HepG2 (cell line): ENCODE results near the gene SND1. TPM values are rescaled to one million over a fixed set of nuclear protein-coding genes. Genes with fewer than 3 reads are reported as not detected.

Experiments used
- ATAC-seq: fragments of 200-7000 bp; cut with Tn5 transposase; 3 replicates; pipeline ENCODE4 v1.9.1; 2020; ENCODE audit warnings: mild to moderate bottlenecking, moderate library complexity
- BruUV-seq: library from RNA; stranded (reverse); fragments of 400-500 nt; replicated peaks from 2 replicates; lab custom pipeline; 2021; lab: Mats Ljungman, UMichigan
- CTCF ChIA-PET: fragments of 300-600 bp; formaldehyde crosslinking; extraction: SDS; loops from one replicate; lab custom pipeline; 2021; ENCODE audit warnings: low total read pairs, inconsistent platforms, low intra/inter-chr PET ratio; lab: Yijun Ruan, JAX
- POLR2A ChIA-PET: fragments of 350-600 bp; sonication (Branson Sonifier 250); formaldehyde crosslinking; loops from one replicate; lab custom pipeline; 2020; ENCODE audit warnings: antibody characterized with exemption, inconsistent platforms; lab: Yijun Ruan, JAX
- DNase-seq: peaks from one replicate; pipeline ENCODE4 v3.0.0-alpha.2; 2015; ENCODE audit warnings: low spot score
- FAIRE-seq: peaks from 3 replicates; lab custom pipeline; 2011; peaks lifted over from hg19 to GRCh38; lab: Jason Lieb, UNC
- H2AFZ ChIP-seq: one replicate; pipeline ENCODE4 v1.6.1; 2011; ENCODE audit warnings: low read length, inconsistent platforms
- H3K27ac ChIP-seq: fragments of 300-600 bp; 3 replicates; pipeline ENCODE4 v1.8.0; 2011; ENCODE audit warnings: mixed run types, mild to moderate bottlenecking, mixed read lengths, low read length, inconsistent platforms; ENCODE audit not compliant: insufficient read depth; ENCODE audit errors: extremely low read length
- H3K27me3 ChIP-seq, 2 experiments: fragments of 200-600 bp in 1 of 2; 2 replicates in 1 of 2; 3 replicates in 1 of 2; pipeline versions ENCODE4 v1.6.0 to v1.8.0; 2011; ENCODE audit warnings: low read length in 2 of 2, mild to moderate bottlenecking in 2 of 2, moderate library complexity in 2 of 2, inconsistent platforms in 1 of 2; ENCODE audit not compliant: insufficient read depth in 2 of 2, control insufficient read depth in 1 of 2
- H3K36me3 ChIP-seq, 2 experiments: fragments of 200-600 bp in 1 of 2; replicated peaks in 1 of 2; 2 replicates in 1 of 2; 3 replicates in 1 of 2; pipeline versions ENCODE4 v1.5.1 to v1.8.0; 2011; ENCODE audit warnings: low read length in 2 of 2, inconsistent platforms in 1 of 2; ENCODE audit not compliant: insufficient read depth in 2 of 2, control insufficient read depth in 1 of 2
- H3K4me1 ChIP-seq: 2 replicates; pipeline ENCODE4 v1.5.1; 2012; ENCODE audit warnings: low read length, inconsistent platforms; ENCODE audit not compliant: insufficient read depth
- H3K4me2 ChIP-seq: 2 replicates; pipeline ENCODE4 v1.6.0; 2011; ENCODE audit warnings: low read depth, low read length, inconsistent platforms
- H3K4me3 ChIP-seq, 3 experiments: fragments of 200-600 bp in 1 of 3; sonication (generic), shearing (Covaris generic) in 1 of 3; replicated peaks in 1 of 3; 2 replicates each; pipeline ENCODE4 v1.5.1; 2011 to 2016; ENCODE audit warnings: low read length in 3 of 3, inconsistent platforms in 2 of 3, low read depth in 2 of 3, mild to moderate bottlenecking in 2 of 3, control low read depth in 1 of 3, mixed read lengths in 1 of 3; ENCODE audit not compliant: insufficient read depth in 1 of 3
- H3K79me2 ChIP-seq: one replicate; pipeline ENCODE4 v1.6.1; 2011; ENCODE audit warnings: low read length, inconsistent platforms; ENCODE audit not compliant: insufficient read depth
- H3K9ac ChIP-seq: 2 replicates; pipeline ENCODE4 v1.6.0; 2011; ENCODE audit warnings: mild to moderate bottlenecking, low read depth, low read length, inconsistent platforms; ENCODE audit not compliant: insufficient read depth
- H3K9me3 ChIP-seq: 2 replicates; pipeline ENCODE4 v1.5.1; 2012; ENCODE audit warnings: mild to moderate bottlenecking, low read length
- H4K20me1 ChIP-seq: 2 replicates; pipeline ENCODE4 v1.6.0; 2011; ENCODE audit warnings: inconsistent platforms, mild to moderate bottlenecking, low read length, moderate library complexity; ENCODE audit not compliant: insufficient read depth
- FOXK2 ChIP-seq: fragments of 450-650 bp; IDR thresholded peaks from 2 replicates; pipeline ENCODE4 v1.6.1; 2016
- GATAD1 ChIP-seq: IDR thresholded peaks from 2 replicates; pipeline ENCODE4 v1.6.1; 2016; ENCODE audit warnings: missing genetic modification reagents, missing compliant biosample characterization
- LRRFIP1 ChIP-seq: sonication (generic); formaldehyde crosslinking; conservative IDR thresholded peaks from 2 replicates; pipeline ENCODE4 v1.4.0; 2020; ENCODE audit warnings: missing genetic modification reagents
- NFIB ChIP-seq: sonication (generic); formaldehyde crosslinking; IDR thresholded peaks from 2 replicates; pipeline ENCODE4 v1.9.0; 2021; ENCODE audit warnings: missing genetic modification reagents, mild to moderate bottlenecking, borderline replicate concordance
- ZNF607 ChIP-seq: sonication (generic); formaldehyde crosslinking; IDR thresholded peaks from 2 replicates; pipeline ENCODE4 v1.5.1; 2020; ENCODE audit warnings: missing genetic modification reagents, mild to moderate bottlenecking, borderline replicate concordance
- ZUFSP ChIP-seq: sonication (generic); formaldehyde crosslinking; IDR thresholded peaks from 2 replicates; pipeline ENCODE4 v1.9.0; 2021; ENCODE audit warnings: missing genetic modification reagents, mild to moderate bottlenecking, borderline replicate concordance
- WGBS: methylation state at CpG from one replicate; pipeline ENCODE4 v1.1.6; 2017; ENCODE audit warnings: low lambda C conversion rate; 5-methylcytosine and 5-hydroxymethylcytosine counted together
- in situ Hi-C: cut with HindIII; loops from 2 replicates; pipeline ENCODE4 v1.10.0; 2017; ENCODE audit warnings: low pct_unique_long_range_greater_than_20kb; ENCODE audit not compliant: extremely low pct_ligation_motif_present
- intact Hi-C: fragments of 100-400 bp; cut with micrococcal nuclease; formaldehyde crosslinking; loops from one replicate; pipeline ENCODE4 v1.10.0; 2022; ENCODE audit not compliant: unreplicated experiment
- polyA plus RNA-seq, 8 experiments: library from polyadenylated mRNA; depleted of rRNA in 3 of 8; stranded (reverse) in 7 of 8; unstranded in 1 of 8; fragments of >200 nt; fragmentation: Illumina TruSeq in 4 of 8; extraction: Trizol in 4 of 8; gene quantifications; 2 replicates each; pipeline versions ENCODE4 v1.2.1 to v1.2.3, GENCODE V29; 2011 to 2016; ENCODE audit warnings: low read depth in 4 of 8, missing spikeins in 1 of 8, mixed read lengths in 1 of 8; ENCODE audit not compliant: insufficient read depth in 1 of 8
- total RNA-seq, 5 experiments: library from RNA; depleted of rRNA; stranded (reverse); fragments of >200 nt; fragmentation: Illumina TruSeq; extraction: Trizol; gene quantifications; 2 replicates each; pipeline ENCODE4 v1.2.3, GENCODE V29; 2016; ENCODE audit warnings: low read depth in 1 of 5

Gene SND1
- total and polyA plus RNA-seq, 2 of the 13 experiments (the other 11 are each of a cell fraction or from before 2014, with no cell fraction given): 110 to 182 TPM

- POLR2A ChIA-PET: no interaction called here
Measured at GRCh38 chr7:127859330-127859729, 207.3 kb downstream of the SND1 start.

GRCh38 chr7:127862525-127862924 lies 210.5 kb downstream of the SND1 start:
- in situ Hi-C loops: no loop called here
- intact Hi-C loops: no loop called here

More at GRCh38 chr7:127859330-127859729, 207.3 kb downstream of the SND1 start:
- no peak for TF ChIP-seq ZNF607 (CRISPR knock-in tag)
- TF ChIP-seq NFIB: no peak
- no peak for TF ChIP-seq FOXK2
- no peak for TF ChIP-seq ZUFSP
- TF ChIP-seq GATAD1 (CRISPR knock-in tag): no peak
- Histone ChIP-seq H3K79me2 (peaks cover 2% of the 10 kb centered on the region), H3K36me3 (peaks cover 7 to 40% of the 10 kb centered on the region in 2 experiments; a peak in 4 of 5 replicates), H3K9ac (no peak overlapping the region), H3K4me2 (no peak overlapping the region), H2AFZ (no peak overlapping the region), H3K4me3 (no peak overlapping the region), H3K9me3 (no peaks in the 10 kb centered on the region), H3K27me3 (no peaks in the 10 kb centered on the region), H4K20me1 (no peaks in the 10 kb centered on the region), H3K4me1 (no peaks in the 10 kb centered on the region), H3K27ac (no peak overlapping the region)
- no TSS peak for BruUV-seq
- ATAC-seq (no peak), FAIRE-seq (no peak), DNase-seq (no peak)
- WGBS: 0% methylated on average over 1 of the region's 1 CpG
- in situ Hi-C loops: no loop called here
- intact Hi-C loops: no loop called here
- CTCF ChIA-PET: no interaction called here

More at GRCh38 chr7:127862525-127862924, 210.5 kb downstream of the SND1 start:
- Histone ChIP-seq H3K27me3 (no peaks in the 10 kb centered on the region), H3K9me3 (no peaks in the 10 kb centered on the region), H3K36me3 (peaks cover 9 to 47% of the 10 kb centered on the region in 2 experiments), H3K27ac (no peak overlapping the region), H3K79me2 (peaks cover 2% of the 10 kb centered on the region), H2AFZ (no peak overlapping the region), H3K9ac (no peak overlapping the region), H3K4me2 (no peak overlapping the region), H3K4me1 (no peaks in the 10 kb centered on the region), H3K4me3 (no peak overlapping the region), H4K20me1 (peaks cover 3% of the 10 kb centered on the region; the same call in 1 of the 2 replicates)
- no peak for DNase-seq
- no TSS peak for BruUV-seq
- CTCF ChIA-PET: no interaction called here
- FAIRE-seq: no peak
- POLR2A ChIA-PET: no interaction called here
- WGBS: 97% methylated on average over 5 of the region's 5 CpGs
- ATAC-seq: no peak
- TF ChIP-seq LRRFIP1 (CRISPR knock-in tag): no peak
